Motor neuron (in vitro differentiated cells): Measurements from ENCODE around the gene APPL1. TPM values are rescaled to one million over a fixed set of nuclear protein-coding genes. Genes with fewer than 3 reads are reported as not detected.

ENCODE experiments used
- ATAC-seq, 8 experiments: fragments of 200-7000 bp; cut with Tn5 transposase; replicated peaks in 6 of 8; 2 replicates each; pipeline ENCODE4 v1.8.0; 2021; ENCODE audit warnings: mild to moderate bottlenecking in 8 of 8, moderate library complexity in 8 of 8
- H3K27ac ChIP-seq, 2 donors: fragments of 250-450 bp; sonication (Bioruptor Pico); 2 replicates each; pipeline ENCODE4 v1.9.0; 2021; ENCODE audit warnings: antibody characterized with exemption in 2 of 2, mild to moderate bottlenecking in 2 of 2, moderate library complexity in 1 of 2
- H3K4me1 ChIP-seq, 2 donors: fragments of 250-450 bp; sonication (Bioruptor Pico); replicated peaks in 1 of 2; 2 replicates each; pipeline ENCODE4 v1.6.1; 2021; ENCODE audit warnings: antibody characterized with exemption in 2 of 2, mild to moderate bottlenecking in 2 of 2, moderate library complexity in 1 of 2
- H3K4me3 ChIP-seq, 5 donors: fragments of 250-450 bp; sonication (Bioruptor Pico); 2 replicates each; pipeline ENCODE4 v1.9.0; 2021; ENCODE audit warnings: antibody characterized with exemption in 5 of 5, mild to moderate bottlenecking in 5 of 5, moderate library complexity in 4 of 5
- WGBS, 10 experiments: fragments of 450-650 bp; shearing (Covaris generic); methylation state at CpG; one replicate each; pipeline ENCODE4 v1.0.0; 2022; 5-methylcytosine and 5-hydroxymethylcytosine counted together
- in situ Hi-C, 9 experiments: fragments of 400-800 bp; cut with MboI; loops; one replicate each; pipeline ENCODE4 v1.15.0; 2021; ENCODE audit warnings: low sequenced_read_pairs in 9 of 9, low pct_unique_long_range_greater_than_20kb in 2 of 9; ENCODE audit not compliant: unreplicated experiment in 9 of 9
- total RNA-seq, 8 experiments: library from RNA; unstranded; fragments of 300-600 nt; gene quantifications; 2 replicates each; pipeline versions ENCODE4 v1.2.3 to v1.2.4, GENCODE V29; 2022

Gene APPL1, protein sequence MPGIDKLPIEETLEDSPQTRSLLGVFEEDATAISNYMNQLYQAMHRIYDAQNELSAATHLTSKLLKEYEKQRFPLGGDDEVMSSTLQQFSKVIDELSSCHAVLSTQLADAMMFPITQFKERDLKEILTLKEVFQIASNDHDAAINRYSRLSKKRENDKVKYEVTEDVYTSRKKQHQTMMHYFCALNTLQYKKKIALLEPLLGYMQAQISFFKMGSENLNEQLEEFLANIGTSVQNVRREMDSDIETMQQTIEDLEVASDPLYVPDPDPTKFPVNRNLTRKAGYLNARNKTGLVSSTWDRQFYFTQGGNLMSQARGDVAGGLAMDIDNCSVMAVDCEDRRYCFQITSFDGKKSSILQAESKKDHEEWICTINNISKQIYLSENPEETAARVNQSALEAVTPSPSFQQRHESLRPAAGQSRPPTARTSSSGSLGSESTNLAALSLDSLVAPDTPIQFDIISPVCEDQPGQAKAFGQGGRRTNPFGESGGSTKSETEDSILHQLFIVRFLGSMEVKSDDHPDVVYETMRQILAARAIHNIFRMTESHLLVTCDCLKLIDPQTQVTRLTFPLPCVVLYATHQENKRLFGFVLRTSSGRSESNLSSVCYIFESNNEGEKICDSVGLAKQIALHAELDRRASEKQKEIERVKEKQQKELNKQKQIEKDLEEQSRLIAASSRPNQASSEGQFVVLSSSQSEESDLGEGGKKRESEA
- total RNA-seq, result 10 to 100 TPM; 22.2 to 47.0 (median 27.5) TPM

DNA sequence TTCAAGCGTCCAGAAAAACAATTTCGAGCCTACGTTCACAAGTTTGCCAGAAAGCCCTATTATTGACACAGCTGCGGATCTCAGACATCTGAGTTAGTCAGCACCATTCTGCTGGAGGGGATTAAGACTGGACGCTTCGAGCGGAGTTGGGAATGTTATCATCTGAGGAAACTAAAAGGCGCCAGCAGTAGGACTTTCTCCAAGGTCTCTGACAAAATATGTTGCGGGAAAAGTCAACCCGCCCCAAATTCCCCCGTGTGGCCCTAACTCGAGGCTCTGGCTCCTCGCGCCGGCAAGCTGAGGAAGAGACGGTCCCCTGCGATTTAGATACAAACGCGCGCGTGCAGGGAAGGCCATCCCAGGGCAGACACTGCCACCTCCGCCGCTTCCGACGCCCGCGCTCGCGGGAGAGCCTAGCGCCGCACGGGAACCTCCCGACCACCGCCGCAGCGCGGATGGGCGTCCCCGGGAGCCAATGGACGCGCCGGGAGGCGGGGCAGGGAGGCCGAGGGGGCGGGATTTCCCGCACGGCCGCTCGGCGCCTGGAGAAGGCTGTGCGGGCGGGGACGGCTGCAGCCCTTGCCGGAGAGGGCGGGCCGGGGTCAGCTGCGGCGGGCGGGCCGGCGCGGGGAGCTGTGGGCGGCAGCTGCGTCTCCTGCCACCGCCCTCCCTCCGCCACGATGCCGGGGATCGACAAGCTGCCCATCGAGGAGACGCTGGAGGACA is at the start of gene APPL1:
APPL1 (plus strand) TSS at position 526 of the 726 bp plus-strand sequence; CDS start at position 681, 155 bp downstream.
- H3K4me3 ChIP-seq, result peak within 1 kb of the TSS; percentile 60 to 95 (median 79)
- in situ Hi-C loops, result loop anchor here in 1 of 9 experiments (25.0 kb wide), 1 partner anchor 335 kb away; the partner anchor contains the start of gene PDE12
- WGBS, 10 experiments, result 0 to 8% (median 1%) methylated on average over 2 to 23 of the region's 71 CpGs; no CpG with 5 or more reads in 3 of the 10 experiments
- H3K4me1 ChIP-seq, result peaks cover 2 to 10% of the 10 kb centered on the region in 2 donors
- ATAC-seq, result peak; percentile 87 to 97 (median 94)
- peak within 1 kb of the TSS; percentile 78 to 85 for H3K27ac ChIP-seq

DNA sequence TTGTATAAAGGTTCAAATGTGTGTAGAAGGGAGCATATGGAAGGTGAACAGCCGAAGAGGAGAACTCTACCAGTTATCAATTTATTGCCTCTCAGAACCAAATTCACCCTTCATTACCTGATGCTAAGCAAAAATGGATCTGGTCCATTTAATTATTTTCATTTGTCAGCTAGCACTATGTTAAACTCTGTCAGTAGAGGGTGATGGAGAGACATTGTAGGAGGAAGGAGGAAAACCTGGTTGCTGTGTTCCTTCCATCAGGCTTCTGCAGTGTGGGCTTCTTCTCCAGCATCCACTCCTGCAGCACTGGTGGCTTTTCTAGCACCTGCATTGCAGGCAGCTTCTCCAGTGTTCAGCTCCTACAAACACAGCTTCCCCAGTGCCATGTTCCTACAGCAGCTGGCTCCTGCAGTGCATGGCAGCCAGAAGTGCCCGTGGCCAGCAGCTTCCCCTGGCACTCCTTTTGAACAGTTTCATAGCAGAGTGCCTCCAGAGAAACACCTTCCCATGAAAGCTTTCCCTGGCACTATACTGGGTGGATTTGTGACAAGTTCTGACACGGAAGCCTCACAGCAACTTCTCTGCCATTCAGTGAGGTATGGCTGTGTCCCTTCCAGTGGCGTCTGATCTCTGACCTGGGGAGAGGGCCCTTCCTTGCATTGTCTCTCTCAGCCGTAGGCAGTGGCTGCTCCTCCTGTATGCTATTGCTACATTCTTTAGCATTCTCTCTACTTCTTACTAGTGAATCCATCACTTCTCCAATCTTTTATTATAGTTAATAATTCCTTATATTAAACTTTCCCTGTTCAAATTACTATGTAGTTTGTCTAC is 47.7 kb upstream of the APPL1 start:
- WGBS, 10 experiments, result 21 to 75% (median 50%) methylated on average over 1 to 5 of the region's 5 CpGs; no CpG with 5 or more reads in 3 of the 10 experiments
- no peak overlapping the region for H3K4me3 ChIP-seq
- peaks cover 0 to 3% of the 10 kb centered on the region in 2 donors for H3K4me1 ChIP-seq
- H3K27ac ChIP-seq, result no peak overlapping the region
- ATAC-seq, result peak in 7 of 8 experiments; percentile 26 to 86 (median 57)
- in situ Hi-C loops, result no loop called here

DNA sequence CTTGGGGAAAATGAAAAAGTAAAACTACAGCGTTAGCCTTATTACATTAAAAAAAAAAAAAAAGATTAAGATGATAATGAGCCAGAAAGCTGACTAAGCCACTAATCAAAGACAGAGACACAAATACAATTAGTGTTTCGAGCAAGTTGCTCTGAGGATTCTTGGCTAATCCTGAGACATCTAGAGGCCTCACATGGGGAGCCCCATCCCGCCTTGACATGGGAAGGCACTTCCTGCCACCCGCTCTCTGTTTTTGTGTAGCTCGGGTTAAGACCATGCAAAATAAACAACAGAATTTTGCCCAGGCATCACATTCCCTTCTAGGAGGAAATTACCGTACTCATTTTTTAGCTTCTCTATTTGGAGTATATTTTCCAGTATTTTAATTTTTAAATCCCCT is 43.0 kb upstream of the APPL1 start:
- 0 to 75% (median 52%) methylated on average over 1 to 6 of the region's 6 CpGs for WGBS, 10 experiments
- Histone ChIP-seq H3K4me3 (no peak overlapping the region), H3K4me1 (peaks cover 0 to 3% of the 10 kb centered on the region in 2 donors), H3K27ac (no peak overlapping the region)
- in situ Hi-C loops, result no loop called here
- ATAC-seq, result peak in 3 of 8 experiments; percentile 14 to 47 (median 36)

DNA sequence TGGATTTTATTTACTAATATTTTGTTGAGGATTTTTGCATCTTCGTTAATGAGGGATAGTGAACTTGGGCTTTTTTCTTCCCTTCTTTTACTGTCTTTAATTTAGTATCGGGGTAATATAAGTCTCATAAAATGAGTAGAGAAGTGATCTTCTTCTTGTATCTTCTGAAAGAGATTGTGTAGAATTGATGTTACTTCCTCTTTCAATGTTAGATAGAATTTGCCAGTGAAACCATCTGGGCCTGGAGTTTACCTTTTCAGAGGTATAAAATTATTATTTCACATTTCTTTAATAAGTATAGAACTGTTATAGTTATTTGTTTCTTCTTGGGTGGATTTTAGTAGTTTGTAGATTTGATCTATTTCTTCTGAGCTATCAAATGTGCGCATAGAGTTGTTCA is 35.5 kb upstream of the APPL1 start:
- no peak overlapping the region for H3K4me3 ChIP-seq
- ATAC-seq, result no peak
- no peak overlapping the region for H3K27ac ChIP-seq
- H3K4me1 ChIP-seq, result no peaks in the 10 kb centered on the region
- 72 to 100% (median 89%) methylated on average over 2 to 3 of the region's 3 CpGs for WGBS, 10 experiments
- in situ Hi-C loops, result no loop called here

GRCh38 chr3:57194641-57195040 is 32.9 kb upstream of the APPL1 start:
- WGBS, 10 experiments, result 57 to 90% (median 80%) methylated on average over 1 to 4 of the region's 4 CpGs; no CpG with 5 or more reads in 1 of the 10 experiments
- Histone ChIP-seq H3K27ac (no peak overlapping the region), H3K4me1 (no peaks in the 10 kb centered on the region), H3K4me3 (no peak overlapping the region)
- no peak for ATAC-seq
- in situ Hi-C loops, result no loop called here

GRCh38 chr3:57199895-57200297 is 27.6 kb upstream of the APPL1 start, which contains the start of gene HESX1:
Gene HESX1, minus strand, starts transcription at chr3:57199978. Its CDS starts 60 bp downstream, at chr3:57199918.
- ATAC-seq, result no peak
- H3K4me1 ChIP-seq, result no peaks in the 10 kb centered on the region
- WGBS, 10 experiments, result 19 to 100% (median 36%) methylated on average over 1 to 4 of the region's 4 CpGs; no CpG with 5 or more reads in 2 of the 10 experiments
- in situ Hi-C loops, result no loop called here
- no peak within 1 kb of the TSS for H3K4me3 ChIP-seq
- H3K27ac ChIP-seq, result no peak within 1 kb of the TSS

DNA sequence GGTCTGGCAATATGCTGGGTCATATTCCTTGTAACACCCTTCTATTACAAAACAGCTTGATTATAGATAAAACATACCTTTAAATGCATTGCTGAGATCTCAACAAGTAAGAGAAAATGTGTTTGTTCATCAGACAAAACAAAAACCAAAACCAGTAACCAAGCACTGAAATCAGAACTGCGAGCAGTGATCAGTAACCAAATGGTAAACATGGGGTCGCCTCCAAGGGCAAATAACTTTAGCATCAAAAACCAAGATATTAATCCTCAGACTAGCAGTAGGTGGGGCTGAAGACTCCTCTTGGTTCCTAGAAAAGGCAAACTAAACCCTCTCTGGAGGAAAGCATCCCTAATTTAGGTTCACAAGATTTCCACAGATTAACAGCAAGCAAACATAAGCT is 21.1 kb upstream of the APPL1 start:
- Histone ChIP-seq H3K27ac (no peak overlapping the region), H3K4me1 (no peaks in the 10 kb centered on the region), H3K4me3 (no peak overlapping the region)
- WGBS, 10 experiments, result 67 to 100% (median 80%) methylated on average over 1 to 2 of the region's 2 CpGs; no CpG with 5 or more reads in 1 of the 10 experiments
- ATAC-seq, result no peak
- in situ Hi-C loops, result no loop called here

DNA sequence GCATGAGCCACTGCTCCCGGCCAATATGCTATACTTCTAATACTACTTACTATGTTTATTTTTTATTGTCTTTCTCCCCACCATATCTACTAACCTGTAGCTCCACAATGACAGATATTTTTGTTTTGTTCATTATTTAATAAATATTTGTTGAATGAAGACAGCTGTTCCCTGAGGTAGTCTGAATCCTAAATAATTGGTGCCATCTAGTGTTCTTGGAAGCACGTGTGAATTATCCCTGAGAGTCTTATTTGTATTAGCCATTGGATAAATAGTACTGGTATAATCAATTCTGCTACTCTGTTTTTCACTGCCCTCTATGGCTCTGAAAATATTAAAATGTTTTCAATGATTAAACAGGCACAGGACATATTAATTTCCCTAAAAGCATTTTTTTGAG is 5.6 kb upstream of the APPL1 start:
- in situ Hi-C loops, result no loop called here
- peaks cover 2 to 6% of the 10 kb centered on the region in 2 donors for H3K4me1 ChIP-seq
- no peak overlapping the region for H3K4me3 ChIP-seq
- peak in 4 of 8 experiments; percentile 31 to 75 (median 44) for ATAC-seq
- H3K27ac ChIP-seq, result no peak overlapping the region
- 0 to 40% (median 7%) methylated on average over 1 to 2 of the region's 2 CpGs; no CpG with 5 or more reads in 4 of the 10 experiments for WGBS, 10 experiments

- WGBS, 10 experiments, result 44 to 100% (median 74%) methylated on average over 2 to 4 of the region's 4 CpGs
- no peak for ATAC-seq
- in situ Hi-C loops, result loop anchor here in 1 of 9 experiments (25.0 kb wide), 1 partner anchor 337 kb away; the partner anchor contains the start of gene PDE12
- H3K27ac ChIP-seq, result no peak overlapping the region
- no peak overlapping the region for H3K4me3 ChIP-seq
- H3K4me1 ChIP-seq, result peaks cover 2 to 10% of the 10 kb centered on the region in 2 donors
Observed at GRCh38 chr3:57224856-57225255, 2.7 kb upstream of the APPL1 start.

- Histone ChIP-seq H3K4me1 (peaks cover 2 to 10% of the 10 kb centered on the region in 2 donors), H3K4me3 (no peak overlapping the region), H3K27ac (no peak overlapping the region)
- no peak for ATAC-seq
- WGBS, 10 experiments, result 44 to 100% (median 75%) methylated on average over 1 to 2 of the region's 2 CpGs; no CpG with 5 or more reads in 1 of the 10 experiments
- in situ Hi-C loops, result loop anchor here in 1 of 9 experiments (25.0 kb wide), 1 partner anchor 336 kb away; the partner anchor contains the start of gene PDE12
Observed at GRCh38 chr3:57226176-57226575, 1.4 kb upstream of the APPL1 start.

DNA sequence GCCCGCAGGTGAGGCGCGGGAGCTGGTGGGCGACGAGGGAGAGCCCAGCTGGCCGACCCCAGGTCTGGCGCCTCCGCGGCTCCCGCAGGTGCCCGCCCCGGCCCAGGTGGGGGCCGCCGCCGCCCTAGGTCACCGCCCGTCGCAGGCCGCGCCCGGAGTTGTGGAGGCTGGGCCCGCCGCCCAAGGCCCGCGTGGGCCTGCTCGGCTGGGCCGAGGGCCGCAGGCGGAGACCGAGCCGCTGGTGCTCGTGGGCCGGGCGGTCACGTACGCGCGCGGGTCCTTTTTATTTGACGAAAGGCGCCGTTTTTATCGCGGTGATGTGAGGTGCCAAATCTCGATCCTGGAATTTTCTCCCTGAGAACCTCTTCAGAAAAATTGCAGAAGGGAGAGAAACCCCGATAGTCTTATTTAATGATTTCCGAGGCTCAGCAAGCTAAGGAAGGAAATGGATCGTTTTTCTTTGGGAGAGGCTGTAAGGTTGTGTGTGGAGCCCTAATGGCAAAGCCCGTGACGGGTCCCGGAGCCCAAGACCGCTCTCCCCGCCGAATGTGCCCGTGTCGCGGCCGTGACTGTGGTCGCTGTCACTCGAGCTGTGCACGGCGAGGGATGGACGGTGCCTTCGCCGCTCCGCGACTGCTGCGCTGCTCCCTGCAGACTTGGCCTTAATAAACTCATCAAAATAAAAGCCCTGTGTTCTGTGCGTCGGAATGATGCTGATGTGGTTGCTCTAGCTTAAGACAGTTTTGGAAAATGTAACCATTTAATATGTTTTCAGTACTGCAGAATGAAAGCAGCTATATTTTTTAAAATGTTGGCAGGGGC is 612 bp downstream of the APPL1 start:
- in situ Hi-C loops, result loop anchor here in 1 of 9 experiments (25.0 kb wide), 1 partner anchor 334 kb away; the partner anchor contains the start of gene PDE12
- peak; percentile 51 to 69 (median 64) for ATAC-seq
- Histone ChIP-seq H3K4me1 (peaks cover 2 to 10% of the 10 kb centered on the region in 2 donors), H3K4me3 (peak overlapping the region; percentile 60 to 95 (median 79)), H3K27ac (peak overlapping the region; percentile 78 to 85)
- 0 to 7% (median 0%) methylated on average over 1 to 31 of the region's 70 CpGs; no CpG with 5 or more reads in 2 of the 10 experiments for WGBS, 10 experiments
